Measurements from ENCODE around the gene FDXR. TPM values are rescaled to one million over a fixed set of nuclear protein-coding genes. Genes with fewer than 3 reads are reported as not detected.
"Not testable (repeated sequence)": the region's sequence is repeated elsewhere in the genome, so short reads cannot be mapped to it uniquely, and the experiment has no call there.

The FDXR gene
- polyA plus RNA-seq, 1 donor from 2014 or later, result 14.4 TPM

GRCh38 chr17:74916136-74916850, 43.5 kb upstream of the FDXR start:
- Histone ChIP-seq H3F3A (ENCODE audit: insufficient read depth, low read length, poor library complexity, severe bottlenecking) (no peaks in the 10 kb centered on the region), H3K79me2 (replicated peaks; ENCODE audit: insufficient read depth, low read length) (no peaks in the 10 kb centered on the region), H3K4me2 (ENCODE audit: low read length) (no peak overlapping the region), H3K9me3 (ENCODE audit: low read length) (no peaks in the 10 kb centered on the region), H4K20me1 (ENCODE audit: insufficient read depth) (no peaks in the 10 kb centered on the region), H2AFZ (ENCODE audit: low read depth, low read length) (no peak overlapping the region), H3K27me3 (ENCODE audit: insufficient read depth, low read depth, low read length) (no peaks in the 10 kb centered on the region), H3K4me3 (ENCODE audit: low read length) (no peak overlapping the region), H3K36me3 (ENCODE audit: insufficient read depth, low read length) (no peaks in the 10 kb centered on the region), H3K9ac (ENCODE audit: low read length) (no peak overlapping the region), H3K27ac (ENCODE audit: low read length) (no peak overlapping the region), H3K9me2 (ENCODE audit: insufficient read depth, low read length) (no peaks in the 10 kb centered on the region)
- TF ChIP-seq EP300 (conservative IDR thresholded peaks at IDR 0.05; ENCODE audit: poor library complexity, severe bottlenecking), result no peak
- no peak for TF ChIP-seq EZH2 (IDR thresholded peaks at IDR 0.05; ENCODE audit: borderline replicate concordance, insufficient read depth, low read length, poor library complexity, severe bottlenecking)
- no peak for TF ChIP-seq TAF1 (IDR thresholded peaks at IDR 0.05; ENCODE audit: low read depth)
- no peak for TF ChIP-seq SMC3 (conservative IDR thresholded peaks at IDR 0.05; ENCODE audit: poor library complexity)
- TF ChIP-seq CTCF (IDR thresholded peaks at IDR 0.05; ENCODE audit: poor library complexity, severe bottlenecking), result no peak
- TF ChIP-seq REST (IDR thresholded peaks at IDR 0.05; ENCODE audit: borderline replicate concordance), result no peak
- TF ChIP-seq POLR2AphosphoS5 (IDR thresholded peaks at IDR 0.05), result no peak
- TF ChIP-seq RAD21 (conservative IDR thresholded peaks at IDR 0.05), result no peak
- TF ChIP-seq MXI1 (conservative IDR thresholded peaks at IDR 0.05; ENCODE audit: poor library complexity, severe bottlenecking), result no peak

- H3K4me2 ChIP-seq (ENCODE audit: low read length); H2AFZ ChIP-seq (ENCODE audit: low read depth, low read length); H3K9me3 ChIP-seq (ENCODE audit: low read length): not testable (repeated sequence)
Observed at GRCh38 chr17:74911423-74911822, 38.6 kb upstream of the FDXR start.

GRCh38 chr17:74909097-74909496, 36.3 kb upstream of the FDXR start:
- not testable (repeated sequence) for H3K9me3 ChIP-seq (ENCODE audit: low read length); H3K4me3 ChIP-seq (ENCODE audit: low read length); H2AFZ ChIP-seq (ENCODE audit: low read depth, low read length); H3K79me2 ChIP-seq (replicated peaks; ENCODE audit: insufficient read depth, low read length); H3K9ac ChIP-seq (ENCODE audit: low read length); H3K9me2 ChIP-seq (ENCODE audit: insufficient read depth, low read length); H3K4me2 ChIP-seq (ENCODE audit: low read length); H3K27ac ChIP-seq (ENCODE audit: low read length); H3K36me3 ChIP-seq (ENCODE audit: insufficient read depth, low read length); H4K20me1 ChIP-seq (ENCODE audit: insufficient read depth); H3K27me3 ChIP-seq (ENCODE audit: insufficient read depth, low read depth, low read length); H3F3A ChIP-seq (ENCODE audit: insufficient read depth, low read length, poor library complexity, severe bottlenecking)

More at GRCh38 chr17:74911423-74911822, 38.6 kb upstream of the FDXR start:
- not testable (repeated sequence) for H3K27me3 ChIP-seq (ENCODE audit: insufficient read depth, low read depth, low read length); H4K20me1 ChIP-seq (ENCODE audit: insufficient read depth); H3K9me2 ChIP-seq (ENCODE audit: insufficient read depth, low read length); H3K27ac ChIP-seq (ENCODE audit: low read length); H3K36me3 ChIP-seq (ENCODE audit: insufficient read depth, low read length); H3K4me3 ChIP-seq (ENCODE audit: low read length); H3K79me2 ChIP-seq (replicated peaks; ENCODE audit: insufficient read depth, low read length); H3K9ac ChIP-seq (ENCODE audit: low read length); H3F3A ChIP-seq (ENCODE audit: insufficient read depth, low read length, poor library complexity, severe bottlenecking)

Measured in neural cell (in vitro differentiated cells).